Pons (tissue), 1 donor: ENCODE data around the gene CCDC106.

Experiments used
- DNase-seq: peaks from one replicate; pipeline ENCODE4 v3.0.0-alpha.2; 2016; ENCODE audit warnings: low spot score

Gene CCDC106

GRCh38 chr19:55650602-55651230 lies 2.7 kb downstream of the CCDC106 start:
- no peak for DNase-seq

- DNase-seq: no peak
Observed at GRCh38 chr19:55651236-55651635, 3.2 kb downstream of the CCDC106 start.

- DNase-seq: no peak
Observed at GRCh38 chr19:55652311-55653128, 4.5 kb downstream of the CCDC106 start.

GRCh38 chr19:55653651-55654322 lies 5.8 kb downstream of the CCDC106 start:
- peak; percentile 99 for DNase-seq

GRCh38 chr19:55654323-55654867 lies 6.4 kb downstream of the CCDC106 start:
- peak; percentile 100 for DNase-seq

GRCh38 chr19:55654868-55655647 lies 7.0 kb downstream of the CCDC106 start, which contains the start of gene U2AF2:
Gene U2AF2, plus strand, starts transcription at chr19:55655035. Its CDS starts 70 bp downstream, at chr19:55655105.
- peak; percentile 59 for DNase-seq

- no peak for DNase-seq
Observed at GRCh38 chr19:55655648-55656040, 7.6 kb downstream of the CCDC106 start.

GRCh38 chr19:55656552-55656951 lies 8.5 kb downstream of the CCDC106 start:
- no peak for DNase-seq

GRCh38 chr19:55656988-55657747 lies 9.2 kb downstream of the CCDC106 start:
- DNase-seq: no peak

- DNase-seq: no peak
Observed at GRCh38 chr19:55658846-55659459, 10.9 kb downstream of the CCDC106 start.

GRCh38 chr19:55659822-55660221 lies 11.8 kb downstream of the CCDC106 start:
- no peak for DNase-seq

GRCh38 chr19:55660404-55660803 lies 12.4 kb downstream of the CCDC106 start:
- DNase-seq: no peak

GRCh38 chr19:55660991-55661390 lies 13.0 kb downstream of the CCDC106 start:
- no peak for DNase-seq

GRCh38 chr19:55661826-55662225 lies 13.8 kb downstream of the CCDC106 start:
- DNase-seq: no peak

- no peak for DNase-seq
Observed at GRCh38 chr19:55663846-55664536, 16.0 kb downstream of the CCDC106 start.

- no peak for DNase-seq
Observed at GRCh38 chr19:55666343-55667005, 18.5 kb downstream of the CCDC106 start.

- no peak for DNase-seq
Observed at GRCh38 chr19:55667006-55667381, 19.0 kb downstream of the CCDC106 start.

GRCh38 chr19:55667511-55667910 lies 19.5 kb downstream of the CCDC106 start:
- no peak for DNase-seq

- no peak for DNase-seq
Observed at GRCh38 chr19:55667958-55668357, 19.9 kb downstream of the CCDC106 start.
